Muscle layer of colon (tissue), 2 donors: ENCODE measurements around the gene MZB1.

Experiments
- H3K27ac ChIP-seq: one replicate; pipeline ENCODE4 v1.7.0; 2013; ENCODE audit warnings: low read depth, mild to moderate bottlenecking, low read length, moderate library complexity
- H3K27me3 ChIP-seq, 2 donors: one replicate each; pipeline ENCODE4 v1.7.0; 2013; ENCODE audit warnings: low read length in 2 of 2, mild to moderate bottlenecking in 2 of 2; ENCODE audit not compliant: insufficient read depth in 2 of 2, control insufficient read depth in 1 of 2
- H3K36me3 ChIP-seq: one replicate; pipeline ENCODE4 v1.7.0; 2013; ENCODE audit warnings: mild to moderate bottlenecking, low read length; ENCODE audit not compliant: insufficient read depth
- H3K4me1 ChIP-seq: one replicate; pipeline ENCODE4 v1.7.0; 2013; ENCODE audit warnings: mild to moderate bottlenecking, low read length; ENCODE audit not compliant: insufficient read depth
- H3K4me3 ChIP-seq, 2 donors: one replicate each; pipeline ENCODE4 v1.7.0; 2013; ENCODE audit warnings: low read length in 2 of 2, low read depth in 1 of 2, mild to moderate bottlenecking in 1 of 2, moderate library complexity in 1 of 2
- H3K9ac ChIP-seq: one replicate; pipeline ENCODE4 v1.7.0; 2013; ENCODE audit warnings: low read length
- H3K9me3 ChIP-seq: one replicate; pipeline ENCODE4 v1.7.0; 2013; ENCODE audit warnings: mild to moderate bottlenecking, low read length
- donor health status: abdominal sarcoma.
- donor health status: Adenocarcinoma of cecum.

The MZB1 gene

DNA sequence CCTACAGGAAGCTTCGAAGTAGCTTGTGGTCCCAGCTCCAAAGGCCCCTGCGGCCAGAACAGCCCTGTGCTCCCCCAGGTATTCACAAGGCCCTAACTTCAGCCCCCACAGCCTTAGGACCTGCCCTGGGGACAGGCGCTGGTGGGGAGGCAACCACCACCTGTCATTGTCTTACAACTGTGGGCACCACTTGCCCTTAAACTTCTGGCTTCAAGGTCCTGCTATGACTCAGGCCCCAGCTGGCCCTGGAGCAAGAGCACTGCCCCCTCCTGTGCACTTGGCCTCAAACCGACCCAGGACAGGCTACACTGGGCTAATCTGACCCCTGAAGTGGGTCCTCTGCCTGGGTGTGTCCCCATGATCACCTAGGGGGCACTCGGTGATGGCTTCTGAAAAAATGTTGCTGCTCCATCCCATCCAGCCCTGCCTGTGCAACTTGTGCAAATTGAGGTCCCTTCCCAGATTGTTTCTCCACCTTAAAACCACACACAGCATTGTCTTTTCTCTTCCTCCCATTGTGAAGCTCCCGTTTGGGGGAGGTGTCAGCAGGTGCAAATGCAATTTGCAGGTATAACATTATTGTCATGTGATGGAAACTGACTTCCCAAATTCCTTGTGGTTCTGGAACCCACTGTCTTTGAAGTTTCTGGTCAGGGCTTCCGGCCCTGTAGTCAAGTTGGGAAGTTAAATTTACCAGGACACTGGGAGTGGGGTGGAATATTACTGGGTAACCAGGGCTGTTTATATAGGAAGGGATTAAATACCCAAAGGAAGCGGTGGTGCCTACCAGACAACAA is 6.3 kb upstream of the MZB1 start:
- Histone ChIP-seq H3K9ac (no peak overlapping the region), H3K4me1 (peaks cover 5% of the 10 kb centered on the region), H3K27me3 (peaks cover 24 to 51% of the 10 kb centered on the region in 2 donors), H3K4me3 (no peak overlapping the region), H3K9me3 (no peaks in the 10 kb centered on the region), H3K36me3 (no peaks in the 10 kb centered on the region), H3K27ac (no peak overlapping the region)

DNA sequence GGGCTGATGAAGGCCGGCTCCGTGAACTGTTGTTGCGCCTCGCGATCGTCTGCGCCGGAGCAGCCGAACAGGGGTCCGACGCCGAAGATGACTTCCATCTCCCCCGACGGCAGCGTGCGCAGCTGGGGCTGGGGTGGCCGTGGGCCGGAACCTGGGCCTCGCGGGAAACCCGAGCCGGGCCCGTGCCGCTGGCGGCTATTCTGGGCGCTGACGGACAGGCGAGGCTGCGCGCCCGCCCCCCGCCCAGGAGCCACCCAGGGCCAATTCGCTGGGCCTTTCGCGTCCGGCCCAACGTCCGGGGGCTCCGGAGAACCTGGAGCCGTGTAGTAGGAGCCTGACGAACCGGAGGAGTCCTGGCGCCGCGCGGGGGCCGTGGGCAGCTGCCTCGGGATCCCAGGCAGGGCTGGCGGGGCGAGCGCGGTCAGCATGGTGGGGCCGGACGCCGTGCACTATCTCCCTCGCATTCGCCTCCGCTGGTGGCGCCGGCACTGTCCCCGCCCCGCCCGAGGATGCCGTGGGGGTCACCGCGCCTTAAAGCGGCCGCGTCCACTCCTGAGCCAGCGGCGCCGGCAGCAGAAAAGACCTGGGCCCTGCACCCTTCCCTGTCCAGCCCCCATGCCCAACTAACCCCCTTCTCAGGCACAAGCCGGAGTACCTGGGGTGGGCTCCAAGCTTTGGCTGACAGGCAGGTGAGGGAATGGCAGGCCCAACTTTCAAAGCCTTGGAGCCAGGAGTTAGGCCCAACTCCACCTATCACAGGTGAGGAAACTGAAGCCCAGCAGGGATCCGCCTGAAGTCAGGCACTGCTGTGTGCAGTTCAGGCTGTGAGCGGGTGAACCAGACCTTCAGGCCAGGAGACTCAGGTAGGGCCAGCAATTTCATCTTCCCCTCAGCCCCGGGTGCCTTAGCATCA is 5.2 kb upstream of the MZB1 start, which contains the start of gene PROB1:
Gene PROB1 (minus strand): TSS at position 451 of the 913 bp plus-strand sequence. CDS start 23 bp downstream, at position 428.
- Histone ChIP-seq H3K36me3 (no peaks in the 10 kb centered on the region), H3K27ac (no peak within 1 kb of the TSS), H3K4me3 (peak within 1 kb of the TSS; percentile 45 to 54), H3K9me3 (no peaks in the 10 kb centered on the region), H3K4me1 (peaks cover 5% of the 10 kb centered on the region), H3K9ac (no peak within 1 kb of the TSS), H3K27me3 (peaks cover 24 to 51% of the 10 kb centered on the region in 2 donors)

DNA sequence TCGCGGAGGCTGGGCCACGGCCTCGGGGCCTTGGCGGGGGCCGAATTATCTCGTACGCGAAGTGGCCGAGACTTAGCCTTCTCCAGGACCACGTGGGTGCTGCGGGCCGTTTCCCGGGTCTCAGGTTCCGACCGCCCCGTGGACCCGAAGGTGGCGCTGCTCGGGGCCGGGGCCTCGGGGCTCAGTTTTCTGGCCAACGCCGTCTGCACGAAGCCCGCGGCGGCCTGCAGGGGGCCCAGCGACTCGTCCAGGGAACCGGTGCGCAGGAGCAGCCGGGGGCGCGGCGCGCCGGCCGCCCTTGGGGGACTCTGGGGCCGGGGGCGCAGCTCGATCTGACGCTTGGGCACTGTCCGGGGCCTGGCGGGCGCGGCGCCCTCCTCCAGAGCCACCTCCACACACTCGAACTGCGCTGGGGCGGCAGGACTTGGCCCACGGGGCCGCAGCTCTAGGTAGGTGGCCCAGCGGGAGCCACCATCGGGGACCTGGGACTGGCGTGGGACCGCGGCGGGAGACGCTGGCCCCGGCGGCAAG is 4.5 kb upstream of the MZB1 start:
- Histone ChIP-seq H3K36me3 (no peaks in the 10 kb centered on the region), H3K9me3 (no peaks in the 10 kb centered on the region), H3K4me3 (peak overlapping the region; percentile 45 to 54), H3K9ac (no peak overlapping the region), H3K27me3 (peaks cover 24 to 51% of the 10 kb centered on the region in 2 donors), H3K27ac (no peak overlapping the region), H3K4me1 (peaks cover 5% of the 10 kb centered on the region)

DNA sequence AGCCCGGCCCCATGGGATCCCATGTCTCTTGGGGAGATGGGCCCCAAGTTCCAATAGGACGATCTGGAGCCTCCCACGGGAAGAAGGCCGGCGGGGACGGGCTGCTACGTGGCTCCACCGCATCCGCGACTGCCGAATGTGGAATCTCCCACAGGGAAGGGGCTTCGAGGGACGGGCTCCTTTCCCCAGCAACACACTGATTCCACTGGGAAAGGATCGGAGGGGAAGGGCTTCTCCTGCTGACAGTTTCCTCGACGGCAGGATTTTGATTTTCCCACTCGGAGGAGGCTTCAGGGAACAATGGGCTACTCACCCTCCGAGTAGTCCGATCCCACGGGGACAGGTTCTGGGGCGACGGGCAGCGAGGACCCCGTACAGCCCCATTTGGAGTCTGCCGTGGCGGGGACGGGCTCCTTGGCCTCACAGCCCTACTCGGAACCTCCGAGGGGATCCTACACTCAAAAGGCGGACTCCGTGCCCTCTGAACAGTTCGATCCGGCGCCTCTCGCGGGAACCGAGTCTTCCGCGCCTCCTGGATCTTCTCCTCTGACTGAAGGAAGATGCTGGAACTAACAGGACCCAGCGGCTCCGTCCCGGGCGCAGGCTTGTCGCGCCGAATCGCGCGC is 3.9 kb upstream of the MZB1 start:
- H3K36me3 ChIP-seq = no peaks in the 10 kb centered on the region
- no peak overlapping the region for H3K27ac ChIP-seq
- peak overlapping the region; percentile 45 to 54 for H3K4me3 ChIP-seq
- no peaks in the 10 kb centered on the region for H3K9me3 ChIP-seq
- H3K27me3 ChIP-seq = peaks cover 24 to 51% of the 10 kb centered on the region in 2 donors
- H3K9ac ChIP-seq = no peak overlapping the region
- H3K4me1 ChIP-seq = peaks cover 5% of the 10 kb centered on the region

DNA sequence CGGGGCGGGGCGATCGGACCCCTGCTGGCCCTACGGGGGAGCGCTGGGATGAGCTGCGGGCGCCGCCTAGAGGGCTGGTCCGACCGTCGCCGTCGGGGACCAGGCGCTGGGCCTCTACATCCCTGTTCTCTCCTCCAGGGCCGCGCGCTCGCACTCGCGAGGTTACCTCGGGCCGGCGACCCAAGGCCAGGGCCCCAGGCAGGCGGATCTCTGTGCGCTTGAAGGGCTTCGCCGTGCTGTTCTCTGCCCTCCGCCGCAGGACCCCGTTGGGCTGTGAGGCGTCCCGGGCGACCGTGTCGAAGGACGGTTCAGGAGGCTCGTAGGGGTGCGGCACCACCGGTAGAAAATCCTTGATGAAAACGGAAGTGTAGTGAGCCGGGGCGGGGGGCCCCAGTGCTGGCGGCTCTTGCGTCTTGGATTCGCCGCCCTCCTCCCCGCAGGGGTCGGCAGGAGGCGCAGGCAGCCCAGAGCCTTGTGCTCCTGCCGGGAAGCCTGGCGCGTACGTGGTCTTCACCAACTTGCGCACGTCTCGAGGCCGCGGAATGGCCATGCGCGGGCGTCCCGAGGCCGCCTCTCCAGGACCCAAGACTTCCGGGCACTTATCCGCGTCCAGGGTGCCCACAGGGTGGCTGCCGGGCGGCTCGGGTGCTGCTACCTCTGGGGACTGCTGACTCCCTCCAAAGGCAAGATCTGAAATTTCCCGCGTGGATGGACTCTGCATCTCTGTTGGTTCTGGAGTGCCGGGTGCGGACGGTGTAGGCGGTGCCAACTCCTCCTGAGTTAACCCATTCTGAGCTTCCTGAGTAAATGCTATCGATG is 3.2 kb upstream of the MZB1 start:
- Histone ChIP-seq H3K9ac (no peak overlapping the region), H3K27me3 (peaks cover 24 to 51% of the 10 kb centered on the region in 2 donors), H3K4me3 (peak overlapping the region; percentile 9 to 45), H3K9me3 (no peaks in the 10 kb centered on the region), H3K27ac (no peak overlapping the region), H3K36me3 (no peaks in the 10 kb centered on the region), H3K4me1 (peaks cover 5% of the 10 kb centered on the region)

DNA sequence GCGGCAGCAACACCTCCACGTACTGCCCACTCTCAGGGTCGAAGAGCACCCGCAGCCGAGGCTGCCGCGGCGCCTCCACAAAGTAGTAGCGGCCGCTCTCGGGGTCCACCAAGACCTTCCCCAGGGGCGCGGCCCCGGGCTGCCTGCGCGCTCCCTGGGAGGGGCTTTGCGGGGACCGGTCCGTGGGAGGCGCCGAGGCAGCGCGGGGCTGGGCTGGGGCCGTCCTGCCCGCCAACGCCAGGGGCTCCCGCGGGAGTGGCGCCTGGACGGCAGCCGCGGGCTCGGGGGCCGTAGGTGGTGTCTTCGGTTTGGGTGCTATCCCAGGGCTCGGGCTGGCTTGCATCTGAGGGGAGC is 2.6 kb upstream of the MZB1 start:
- Histone ChIP-seq H3K9me3 (no peaks in the 10 kb centered on the region), H3K4me3 (peak overlapping the region in 1 of 2 donors; percentile 45), H3K27me3 (peaks cover 24 to 51% of the 10 kb centered on the region in 2 donors), H3K36me3 (no peaks in the 10 kb centered on the region), H3K4me1 (peaks cover 5% of the 10 kb centered on the region), H3K27ac (no peak overlapping the region), H3K9ac (no peak overlapping the region)

DNA sequence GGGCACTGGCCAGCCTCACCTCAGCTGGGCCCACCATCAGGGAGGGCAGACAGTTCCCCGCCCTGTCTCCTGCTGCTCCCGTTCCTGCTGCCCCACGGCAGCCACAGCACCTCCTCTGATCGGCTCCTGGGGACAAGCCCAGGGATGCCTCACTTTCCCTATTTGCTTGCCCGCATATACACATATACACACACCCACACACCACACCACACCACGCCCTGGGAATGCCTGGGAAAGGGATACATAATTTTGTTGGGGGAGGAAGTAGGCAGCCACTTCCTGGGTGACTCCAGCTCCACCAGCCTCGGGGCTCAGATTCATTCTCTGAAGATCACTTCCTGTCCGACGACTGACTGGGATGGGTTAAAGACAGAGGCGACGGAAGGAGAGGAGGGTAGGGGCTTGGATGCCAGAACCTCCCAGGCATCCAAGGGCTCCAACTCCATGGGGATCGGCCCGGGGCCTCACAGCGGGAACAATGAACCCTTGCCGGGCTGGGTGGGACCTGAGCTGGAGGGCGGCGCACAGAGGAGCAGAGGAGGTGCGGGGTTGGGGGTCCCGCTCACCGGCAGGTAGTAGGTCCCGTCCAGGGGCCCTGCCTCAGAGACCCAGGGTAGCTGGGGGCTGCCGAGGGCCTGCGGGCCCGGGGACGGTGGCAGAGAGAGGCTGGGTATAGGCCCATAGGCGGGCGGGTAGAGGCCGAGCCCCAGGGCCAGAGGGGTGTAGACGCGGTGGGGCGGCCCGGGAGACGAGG is 2.0 kb upstream of the MZB1 start:
- H3K9me3 ChIP-seq = no peaks in the 10 kb centered on the region
- no peaks in the 10 kb centered on the region for H3K36me3 ChIP-seq
- H3K27me3 ChIP-seq = peaks cover 24 to 51% of the 10 kb centered on the region in 2 donors
- no peak overlapping the region for H3K4me3 ChIP-seq
- no peak overlapping the region for H3K27ac ChIP-seq
- H3K9ac ChIP-seq = no peak overlapping the region
- H3K4me1 ChIP-seq = peaks cover 5% of the 10 kb centered on the region

DNA sequence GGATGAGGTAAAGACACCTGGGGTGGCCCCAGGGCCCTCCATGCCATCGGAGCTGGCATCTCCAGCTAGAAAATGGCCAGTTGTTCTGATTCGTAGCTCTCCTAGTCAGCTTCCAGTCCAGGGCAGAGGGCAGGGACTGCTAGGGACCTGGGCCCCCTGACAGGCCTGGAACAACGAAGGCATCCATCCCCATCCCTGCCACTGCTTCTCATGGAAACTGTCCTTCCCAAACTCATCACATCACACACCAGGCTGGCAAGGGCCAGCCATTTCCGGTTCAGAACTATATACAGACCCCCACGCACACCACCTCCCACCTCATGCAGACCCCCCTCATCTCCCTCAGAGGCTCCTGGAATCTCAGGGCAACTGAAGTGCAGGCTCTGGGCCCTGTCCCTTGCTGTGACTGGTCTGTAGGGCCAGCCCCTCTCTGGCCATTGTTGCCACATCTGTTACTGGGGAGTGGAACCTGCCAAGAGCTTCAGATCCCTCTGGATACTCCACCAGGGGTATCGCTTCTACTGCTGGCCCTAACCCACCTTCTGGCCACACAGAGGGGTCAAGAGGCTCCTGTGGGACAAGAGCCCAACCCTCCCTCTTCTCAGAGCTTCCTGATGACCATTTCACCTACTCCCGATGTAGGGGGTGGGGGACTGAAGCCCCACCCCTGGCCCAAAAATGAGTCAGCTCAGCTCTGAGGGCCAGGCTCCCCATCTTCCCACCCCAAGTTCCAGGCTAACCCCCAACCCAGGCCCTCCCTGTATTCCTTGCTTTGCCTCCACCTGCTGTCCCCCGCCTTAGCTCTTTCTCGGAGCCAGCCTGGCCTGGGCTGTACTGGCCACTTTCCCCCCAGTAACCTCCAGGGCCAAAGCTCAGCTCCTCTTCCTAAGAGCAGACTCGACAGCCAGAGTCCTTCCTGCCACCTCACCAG is 1.2 kb upstream of the MZB1 start:
- H3K27me3 ChIP-seq = peaks cover 24 to 47% of the 10 kb centered on the region in 2 donors
- no peak overlapping the region for H3K9ac ChIP-seq
- H3K27ac ChIP-seq = no peak overlapping the region
- H3K4me1 ChIP-seq = peaks cover 5% of the 10 kb centered on the region
- H3K36me3 ChIP-seq = no peaks in the 10 kb centered on the region
- H3K4me3 ChIP-seq = no peak overlapping the region
- H3K9me3 ChIP-seq = no peaks in the 10 kb centered on the region

DNA sequence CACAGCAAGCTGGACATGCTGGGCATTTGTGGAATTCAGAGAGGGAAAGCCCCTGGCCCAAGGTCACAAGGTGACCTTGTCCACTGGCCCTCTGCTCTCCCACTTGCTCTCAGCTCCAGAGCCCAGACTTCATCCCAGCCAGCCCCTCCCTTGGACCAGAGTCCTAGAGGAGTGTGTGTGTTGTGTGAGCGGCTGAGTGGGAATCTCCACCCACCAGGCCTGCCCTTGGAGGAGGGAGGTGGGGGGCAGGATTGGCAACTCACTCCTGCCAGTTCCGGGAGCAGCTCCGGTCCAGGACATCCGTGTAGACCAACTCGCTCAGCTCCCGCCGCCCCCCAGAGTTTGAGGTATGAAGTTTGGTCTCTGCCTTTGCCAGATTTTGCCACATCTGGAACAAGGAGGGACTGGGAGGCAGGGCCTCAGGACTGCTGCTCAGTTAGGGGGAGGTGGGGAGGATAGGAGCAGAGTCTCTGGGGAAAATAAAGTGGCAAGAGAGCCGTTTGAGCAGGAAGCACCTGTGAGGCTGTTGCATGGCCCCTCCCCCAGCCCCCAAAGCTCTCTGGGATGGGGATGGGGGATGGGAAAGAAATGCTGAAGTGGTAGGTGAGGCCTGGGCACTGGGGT is 1.4 kb downstream of the MZB1 start:
- H3K9ac ChIP-seq = no peak overlapping the region
- peaks cover 2% of the 10 kb centered on the region for H3K4me1 ChIP-seq
- H3K4me3 ChIP-seq = no peak overlapping the region

More for the DNA sequence above, 1.4 kb downstream of the MZB1 start:
- no peaks in the 10 kb centered on the region for H3K36me3 ChIP-seq
- H3K27ac ChIP-seq = no peak overlapping the region
- H3K27me3 ChIP-seq = peaks cover 5 to 21% of the 10 kb centered on the region in 2 donors
- H3K9me3 ChIP-seq = no peaks in the 10 kb centered on the region
